NB4 (cell line): Measurements from ENCODE around the gene RAP1GAP.

ENCODE experiments used
- DNase-seq: peaks from one replicate; pipeline ENCODE4 v3.0.0; 2010; ENCODE audit warnings: low read depth
- H3K4me3 ChIP-seq: one replicate; pipeline ENCODE4 v1.5.1; 2011; ENCODE audit warnings: mild to moderate bottlenecking, low read depth, low read length, moderate library complexity
- MYC ChIP-seq: IDR thresholded peaks from 2 replicates; pipeline ENCODE4 v1.6.1; 2011; ENCODE audit warnings: low read depth, low read length
- POLR2A ChIP-seq: IDR thresholded peaks from 2 replicates; pipeline ENCODE4 v1.6.1; 2011; ENCODE audit warnings: mild to moderate bottlenecking; ENCODE audit not compliant: insufficient read length; ENCODE audit errors: extremely low read depth
- TF ChIP-seq, protein P1 (sequence below): IDR thresholded peaks from 2 replicates; pipeline ENCODE4 v1.6.1; 2011; ENCODE audit warnings: low read depth, low read length
- TF ChIP-seq, protein P2 (sequence below): IDR thresholded peaks from one replicate; pipeline ENCODE4 v1.5.1; 2012; ENCODE audit warnings: low read depth, low read length

Gene RAP1GAP

DNA sequence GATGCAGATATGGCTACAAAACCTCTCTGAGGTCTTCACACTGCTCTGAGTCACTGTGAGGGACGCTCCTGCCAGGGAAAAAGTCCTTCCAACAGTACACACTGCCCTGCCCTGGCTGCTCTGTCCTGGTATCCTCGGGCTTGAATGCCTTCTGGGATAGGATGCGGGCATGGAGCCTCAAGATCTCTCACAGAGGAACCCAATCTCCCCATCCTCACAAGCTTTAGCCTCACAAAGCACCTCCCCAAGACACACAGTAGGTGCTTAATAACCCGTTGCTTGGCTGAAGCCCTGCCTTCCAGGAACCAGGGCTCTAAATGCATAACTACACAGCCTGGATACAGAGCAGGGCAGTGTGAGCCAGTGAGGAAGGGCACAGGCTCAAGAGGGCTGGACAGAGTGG, 9.2 kb downstream of the RAP1GAP start:
- TF ChIP-seq, protein P1, sequence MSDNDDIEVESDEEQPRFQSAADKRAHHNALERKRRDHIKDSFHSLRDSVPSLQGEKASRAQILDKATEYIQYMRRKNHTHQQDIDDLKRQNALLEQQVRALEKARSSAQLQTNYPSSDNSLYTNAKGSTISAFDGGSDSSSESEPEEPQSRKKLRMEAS = no peak
- TF ChIP-seq, protein P2, sequence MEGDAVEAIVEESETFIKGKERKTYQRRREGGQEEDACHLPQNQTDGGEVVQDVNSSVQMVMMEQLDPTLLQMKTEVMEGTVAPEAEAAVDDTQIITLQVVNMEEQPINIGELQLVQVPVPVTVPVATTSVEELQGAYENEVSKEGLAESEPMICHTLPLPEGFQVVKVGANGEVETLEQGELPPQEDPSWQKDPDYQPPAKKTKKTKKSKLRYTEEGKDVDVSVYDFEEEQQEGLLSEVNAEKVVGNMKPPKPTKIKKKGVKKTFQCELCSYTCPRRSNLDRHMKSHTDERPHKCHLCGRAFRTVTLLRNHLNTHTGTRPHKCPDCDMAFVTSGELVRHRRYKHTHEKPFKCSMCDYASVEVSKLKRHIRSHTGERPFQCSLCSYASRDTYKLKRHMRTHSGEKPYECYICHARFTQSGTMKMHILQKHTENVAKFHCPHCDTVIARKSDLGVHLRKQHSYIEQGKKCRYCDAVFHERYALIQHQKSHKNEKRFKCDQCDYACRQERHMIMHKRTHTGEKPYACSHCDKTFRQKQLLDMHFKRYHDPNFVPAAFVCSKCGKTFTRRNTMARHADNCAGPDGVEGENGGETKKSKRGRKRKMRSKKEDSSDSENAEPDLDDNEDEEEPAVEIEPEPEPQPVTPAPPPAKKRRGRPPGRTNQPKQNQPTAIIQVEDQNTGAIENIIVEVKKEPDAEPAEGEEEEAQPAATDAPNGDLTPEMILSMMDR = no peak
- TF ChIP-seq MYC (no peak), POLR2A (no peak)
- no peak overlapping the region for H3K4me3 ChIP-seq
- no peak for DNase-seq

DNA sequence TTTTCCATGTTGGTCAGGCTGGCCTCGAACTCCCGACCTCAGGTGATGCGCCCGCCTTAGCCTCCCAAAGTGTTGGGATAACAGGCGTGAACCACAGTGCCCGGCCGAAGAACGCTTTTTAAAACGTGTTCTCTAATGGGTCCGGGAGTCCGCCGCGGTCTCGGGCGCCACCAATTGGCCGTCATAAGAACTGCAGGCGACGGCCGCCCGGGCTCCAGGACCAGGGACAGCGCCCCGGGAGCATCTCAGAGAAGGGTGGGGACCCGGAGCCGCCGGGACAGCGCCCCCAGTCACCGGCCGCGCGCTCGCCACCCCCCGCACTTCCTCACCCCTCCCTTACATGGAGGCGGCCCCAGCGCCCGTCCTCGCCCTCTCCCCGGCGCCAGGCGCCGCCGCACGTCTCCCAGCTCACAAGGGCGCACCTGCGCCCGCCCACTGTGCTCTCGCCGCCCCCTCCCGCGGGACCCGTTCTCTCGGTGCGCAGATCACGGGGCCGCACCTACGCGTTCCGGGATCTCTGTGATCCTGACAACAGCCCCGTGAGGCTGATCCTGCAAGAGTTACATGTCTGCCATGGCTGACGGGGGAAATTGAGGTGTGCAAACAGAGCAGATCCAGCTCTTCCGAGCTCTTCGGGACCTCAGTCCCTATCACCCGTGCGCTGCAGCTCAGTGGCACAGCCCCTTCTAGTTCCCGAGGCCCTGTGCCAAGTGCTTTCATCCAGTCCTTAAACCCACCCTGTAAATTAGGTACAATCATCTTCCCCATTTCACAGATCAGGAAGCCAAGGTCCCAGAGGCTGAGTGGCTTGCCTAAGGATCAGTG, 9.8 kb downstream of the RAP1GAP start:
- TF ChIP-seq, protein P1 = no peak
- TF ChIP-seq MYC = peak; percentile 12; the same call in 1 of the 2 replicates
- TF ChIP-seq POLR2A = no peak
- TF ChIP-seq, protein P2 = peak; percentile 77
- no peak overlapping the region for H3K4me3 ChIP-seq

DNA sequence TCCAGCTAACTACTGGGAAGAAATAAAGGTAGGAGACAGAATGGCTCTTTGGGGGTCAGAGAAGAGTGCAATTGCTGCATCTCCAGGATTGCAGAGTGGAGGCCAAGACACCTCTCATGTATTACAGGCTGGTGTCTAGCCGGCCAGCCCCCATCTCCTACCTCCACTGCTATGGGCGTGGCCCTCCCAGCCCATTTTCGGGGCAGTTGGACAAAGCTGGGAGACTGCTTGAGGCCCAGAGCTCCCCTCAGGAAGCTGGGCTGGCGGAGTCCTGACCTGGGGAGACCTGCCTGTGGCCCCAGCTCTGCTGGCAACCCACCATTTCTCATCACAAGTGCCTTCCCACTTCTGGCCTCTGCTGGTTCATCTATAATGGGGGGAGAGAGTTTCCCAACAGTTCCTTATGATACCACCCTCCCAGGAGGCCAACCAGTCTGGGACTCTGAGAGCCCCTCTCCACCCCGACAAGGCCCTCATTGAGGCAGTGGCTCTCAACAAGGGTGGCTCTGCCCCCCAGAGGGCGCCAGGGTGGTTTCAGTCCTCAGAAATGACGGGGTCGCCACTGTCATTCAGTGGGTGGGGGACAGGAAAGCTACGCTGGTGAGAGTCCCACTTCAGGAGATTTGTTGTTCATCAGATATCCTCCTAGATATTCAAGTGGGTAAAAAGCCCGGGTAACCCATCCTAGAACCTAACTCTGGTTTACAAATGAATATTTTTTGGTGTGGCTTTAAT, 11.5 kb downstream of the RAP1GAP start:
- DNase-seq = no peak
- TF ChIP-seq, protein P2 = peak; percentile 8
- TF ChIP-seq MYC (no peak), POLR2A (no peak)
- TF ChIP-seq, protein P1 = no peak
- no peak overlapping the region for H3K4me3 ChIP-seq

More for the DNA sequence above, 9.8 kb downstream of the RAP1GAP start:
- peak; percentile 80 for DNase-seq

DNA sequence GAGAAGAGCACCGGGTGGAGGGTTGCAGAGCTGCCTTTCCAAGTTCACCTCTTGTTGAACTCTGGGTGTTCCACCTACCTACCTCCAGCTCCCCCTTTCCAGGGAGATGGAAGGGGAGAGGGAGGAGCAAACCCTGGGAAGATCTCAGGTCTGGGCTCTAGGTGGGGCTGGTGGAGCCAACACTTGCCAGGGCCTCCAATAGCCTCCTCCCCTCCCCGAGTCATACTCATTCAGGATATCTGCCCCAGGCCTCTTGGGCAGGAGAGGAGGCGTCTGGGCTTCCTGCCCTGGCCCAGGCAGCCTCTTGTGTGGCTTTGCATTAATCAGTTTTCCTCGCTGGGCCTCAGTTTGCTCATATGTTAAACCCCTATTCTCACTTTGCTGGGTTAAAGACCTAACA, 13.4 kb downstream of the RAP1GAP start:
- no peak overlapping the region for H3K4me3 ChIP-seq
- TF ChIP-seq, protein P1 = no peak
- DNase-seq = no peak

DNA sequence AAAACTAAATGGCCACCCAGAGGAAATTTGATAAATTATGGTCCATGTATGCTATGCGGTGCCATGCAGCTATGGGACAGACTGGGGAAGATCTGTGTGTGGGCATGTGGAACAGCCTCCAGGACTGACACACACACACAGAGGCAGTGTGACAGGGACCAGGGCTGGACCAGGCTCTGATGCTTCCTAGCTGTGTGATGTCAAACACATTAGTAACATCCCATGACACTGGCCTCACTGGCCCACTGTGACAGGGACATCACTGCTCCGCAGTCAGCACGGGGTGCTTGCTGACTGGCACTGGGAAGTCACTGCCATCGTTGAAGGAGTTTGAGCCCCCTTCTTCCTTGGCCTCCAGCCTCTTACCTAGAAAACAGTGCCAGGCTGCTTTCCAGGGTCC, 13.9 kb downstream of the RAP1GAP start:
- H3K4me3 ChIP-seq = no peak overlapping the region
- DNase-seq = no peak
- TF ChIP-seq, protein P1 = no peak
- no peak for TF ChIP-seq MYC
- TF ChIP-seq, protein P2 = no peak

DNA sequence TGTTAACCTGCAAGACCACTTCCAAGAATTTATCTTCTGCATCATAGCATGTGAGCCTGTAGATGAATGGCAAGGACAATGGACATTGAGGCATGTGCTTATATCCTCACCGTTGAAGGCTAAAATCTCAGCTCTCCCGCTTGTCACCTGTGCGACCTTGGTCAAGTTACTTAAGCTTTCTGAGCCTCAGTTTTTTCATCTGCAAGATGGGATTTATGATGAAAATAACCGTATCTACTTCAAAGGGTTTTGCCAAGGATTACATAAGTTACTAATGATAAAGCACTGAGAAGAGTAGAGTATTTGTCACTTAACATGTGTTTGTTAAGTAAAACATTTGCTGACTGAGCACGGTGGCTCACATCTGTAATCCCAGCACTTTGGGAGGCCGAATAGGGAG, 14.9 kb downstream of the RAP1GAP start:
- no peak for TF ChIP-seq POLR2A
- no peak for TF ChIP-seq MYC
- TF ChIP-seq, protein P2 = no peak
- TF ChIP-seq, protein P1 = no peak
- no peak for DNase-seq
- no peak overlapping the region for H3K4me3 ChIP-seq
